Hindlimb muscle (tissue), 1 donor: ENCODE results near the gene HNRNPA1. TPM values are rescaled to one million over a fixed set of nuclear protein-coding genes. Genes with fewer than 3 reads are reported as not detected.
"Not testable (repeated sequence)": the region's sequence is repeated elsewhere in the genome, so short reads cannot be mapped to it uniquely, and the experiment has no call there.

Experiments
- DNase-seq: peaks from one replicate; pipeline ENCODE4 v3.0.0-alpha.2; 2013
- polyA plus RNA-seq: library from polyadenylated mRNA; unstranded; fragments of 120-200 nt; gene quantifications from one replicate; pipeline ENCODE4 v1.2.1, GENCODE V29; 2013; ENCODE audit not compliant: insufficient read length

Gene HNRNPA1
- polyA plus RNA-seq, 1 donor, result 1,619 TPM

DNA sequence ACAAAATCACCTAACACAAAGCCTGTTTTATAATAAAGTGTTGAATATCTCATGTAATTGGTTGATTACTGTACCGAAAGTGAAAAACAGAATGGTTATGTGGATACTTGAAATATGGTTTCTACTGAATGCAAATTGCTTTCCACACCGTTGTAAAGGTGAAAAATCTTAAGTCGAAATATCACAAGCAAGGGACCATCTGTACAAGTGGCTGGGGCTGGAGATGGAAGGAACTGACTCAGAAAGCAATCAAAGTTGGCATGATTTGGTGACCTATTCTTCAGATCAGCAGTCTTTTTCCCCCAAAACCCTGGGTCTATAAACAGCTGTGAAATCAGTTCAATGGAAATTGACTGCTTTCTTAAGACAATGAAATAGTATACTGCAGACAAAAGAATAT lies 4.2 kb upstream of the HNRNPA1 start:
- DNase-seq, result no peak

- DNase-seq, result no peak
These were observed 2.7 kb upstream of the HNRNPA1 start for GRCh38 chr12:54277823-54278276.

GRCh38 chr12:54279227-54279631 lies 1.3 kb upstream of the HNRNPA1 start:
- no peak for DNase-seq

GRCh38 chr12:54279632-54280467 lies 676 bp upstream of the HNRNPA1 start, which contains the start of gene CBX5:
Gene CBX5 (minus strand): TSS chr12:54280122. CDS start chr12:54257650, 22,472 bp downstream.
- peak; percentile 99 for DNase-seq

DNA sequence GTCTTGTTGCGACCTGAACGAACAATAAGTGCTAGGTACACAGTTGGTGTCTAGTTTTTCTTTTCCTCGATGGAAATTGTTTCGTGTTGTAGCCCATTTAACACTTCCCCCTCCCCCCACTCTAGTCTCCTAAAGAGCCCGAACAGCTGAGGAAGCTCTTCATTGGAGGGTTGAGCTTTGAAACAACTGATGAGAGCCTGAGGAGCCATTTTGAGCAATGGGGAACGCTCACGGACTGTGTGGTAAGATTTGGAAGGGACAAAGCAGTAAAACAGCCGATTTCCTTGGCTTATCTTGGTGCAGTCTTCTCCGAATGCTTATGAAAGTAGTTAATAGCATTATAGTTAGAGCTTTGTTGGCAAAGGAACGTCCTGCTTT lies 724 bp downstream of the HNRNPA1 start:
- not testable (repeated sequence) for DNase-seq

DNA sequence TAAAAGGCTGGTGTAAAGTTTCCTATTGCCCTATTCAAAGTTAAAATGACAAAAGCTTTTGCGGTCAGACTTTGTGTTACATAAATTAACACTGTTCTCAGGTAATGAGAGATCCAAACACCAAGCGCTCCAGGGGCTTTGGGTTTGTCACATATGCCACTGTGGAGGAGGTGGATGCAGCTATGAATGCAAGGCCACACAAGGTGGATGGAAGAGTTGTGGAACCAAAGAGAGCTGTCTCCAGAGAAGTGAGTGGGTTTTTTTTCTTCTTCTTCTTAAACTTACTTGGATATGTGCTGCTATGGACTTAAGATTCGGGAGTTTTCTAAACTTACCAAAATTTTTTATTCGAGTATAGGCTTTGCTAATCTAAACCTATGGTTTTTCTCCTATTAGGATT lies 1.2 kb downstream of the HNRNPA1 start:
- DNase-seq, result not testable (repeated sequence)

DNA sequence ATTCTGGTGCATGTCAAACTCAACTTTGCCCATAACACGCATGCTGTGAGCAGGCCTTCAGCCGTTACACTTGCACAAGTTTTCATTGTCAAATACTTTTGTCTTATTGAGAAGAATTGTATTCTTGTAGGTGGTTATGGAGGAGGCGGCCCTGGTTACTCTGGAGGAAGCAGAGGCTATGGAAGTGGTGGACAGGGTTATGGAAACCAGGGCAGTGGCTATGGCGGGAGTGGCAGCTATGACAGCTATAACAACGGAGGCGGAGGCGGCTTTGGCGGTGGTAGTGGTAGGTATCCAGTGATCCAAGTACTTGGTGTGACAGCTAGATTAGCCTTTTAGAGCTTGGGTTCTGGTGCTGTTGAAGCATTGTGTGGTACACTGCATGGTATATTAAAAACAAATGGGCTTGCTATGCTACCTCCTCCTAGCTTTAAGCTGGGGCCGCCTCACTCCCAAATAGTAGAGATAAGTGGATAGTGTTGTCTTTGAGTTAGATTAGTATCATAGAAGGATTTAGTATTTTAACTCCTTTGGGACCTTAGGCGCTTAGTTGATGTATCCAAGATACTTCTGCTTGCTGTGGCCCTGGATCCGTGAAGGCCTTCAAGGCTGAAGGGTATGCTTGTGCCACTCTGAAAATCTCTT lies 2.5 kb downstream of the HNRNPA1 start:
- DNase-seq, result no peak

GRCh38 chr12:54284070-54284780 lies 3.7 kb downstream of the HNRNPA1 start:
- not testable (repeated sequence) for DNase-seq

DNA sequence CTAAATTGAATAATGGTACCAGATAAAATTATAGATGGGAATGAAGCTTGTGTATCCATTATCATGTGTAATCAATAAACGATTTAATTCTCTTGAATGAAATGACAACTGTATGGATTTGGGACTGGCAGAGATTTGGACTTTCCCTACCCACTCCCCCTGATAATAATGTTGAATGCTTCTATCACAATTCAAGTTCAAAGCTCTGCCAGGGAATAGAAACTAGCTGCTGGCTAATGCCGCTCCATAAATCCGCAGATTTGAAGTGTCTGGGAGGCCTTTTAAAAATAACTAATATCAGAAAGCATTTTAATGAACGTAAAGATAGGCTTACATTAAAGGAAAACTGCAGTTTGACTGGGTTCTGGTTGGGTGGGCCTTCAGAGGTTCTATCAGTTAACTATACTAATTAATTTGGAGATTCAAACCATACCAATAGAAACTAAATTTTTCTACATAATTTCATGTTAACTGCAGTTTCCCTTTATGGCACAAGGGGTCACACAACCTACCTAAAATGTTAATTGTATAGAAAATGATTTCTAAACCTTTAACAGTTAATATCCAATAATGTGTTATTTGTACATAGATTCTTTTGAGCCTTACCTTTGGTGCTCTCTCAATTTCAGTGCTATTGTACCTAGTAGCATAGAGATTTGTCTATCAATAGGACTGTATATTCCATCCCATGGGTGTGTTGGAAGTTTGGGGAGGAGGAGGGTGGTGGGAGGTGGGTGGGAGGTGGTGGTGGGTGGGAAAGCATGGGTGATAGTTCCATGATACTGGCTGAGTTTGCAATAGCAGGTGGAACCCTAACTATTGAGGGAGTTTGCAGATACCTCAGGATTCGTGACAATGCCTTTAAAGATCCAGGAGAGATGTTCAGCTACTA lies 4.9 kb downstream of the HNRNPA1 start:
- no peak for DNase-seq

DNA sequence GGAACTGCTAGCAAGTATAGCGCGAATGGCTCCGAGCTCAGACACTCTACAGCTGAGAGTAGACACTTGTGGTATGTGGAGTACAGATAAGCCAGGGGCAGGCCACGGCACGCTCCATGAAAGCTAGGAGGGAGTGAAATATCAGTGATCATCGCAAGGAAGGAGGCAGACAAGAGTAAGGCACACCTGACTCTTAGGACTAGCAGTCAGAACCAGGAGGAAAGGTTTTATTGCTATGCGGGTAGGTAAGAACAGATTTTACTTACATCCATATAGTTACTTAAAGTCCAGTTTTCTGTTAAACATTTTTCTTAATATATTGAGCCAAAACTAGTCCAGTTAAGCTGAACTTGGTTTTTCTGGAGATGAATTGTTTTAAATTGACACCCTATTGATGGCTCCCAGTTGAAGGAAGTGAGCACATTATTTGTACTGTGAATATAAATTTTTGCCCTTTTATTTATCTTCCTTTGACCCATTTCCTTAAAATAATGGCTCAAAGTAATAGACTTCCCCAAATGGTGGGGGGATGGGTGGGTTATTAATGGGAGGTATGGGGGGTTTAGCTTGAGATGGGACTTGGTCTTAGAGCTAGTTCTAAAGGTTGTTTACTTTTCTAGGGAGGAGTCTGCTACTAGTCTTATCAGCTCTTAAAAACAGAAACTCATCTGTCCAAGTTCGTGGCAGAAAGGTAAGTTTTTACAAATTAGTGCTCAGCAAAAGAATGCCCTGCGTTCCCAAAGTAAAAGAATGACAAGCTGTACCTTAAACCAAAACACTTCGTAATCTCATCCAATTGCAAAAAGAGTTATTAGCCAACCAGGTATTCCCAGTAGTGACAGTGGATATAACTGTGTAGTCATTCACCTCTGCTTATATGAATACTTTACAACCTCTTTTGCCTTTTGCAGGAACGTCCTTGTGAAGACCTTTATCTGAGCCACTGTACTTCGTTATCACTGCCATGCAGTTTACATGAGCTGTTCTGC lies 5.8 kb downstream of the HNRNPA1 start:
- DNase-seq, result no peak

GRCh38 chr12:54287261-54288157 lies 7.0 kb downstream of the HNRNPA1 start:
- DNase-seq, result peak; percentile 38

GRCh38 chr12:54292083-54292930 lies 11.8 kb downstream of the HNRNPA1 start:
- DNase-seq, result no peak

DNA sequence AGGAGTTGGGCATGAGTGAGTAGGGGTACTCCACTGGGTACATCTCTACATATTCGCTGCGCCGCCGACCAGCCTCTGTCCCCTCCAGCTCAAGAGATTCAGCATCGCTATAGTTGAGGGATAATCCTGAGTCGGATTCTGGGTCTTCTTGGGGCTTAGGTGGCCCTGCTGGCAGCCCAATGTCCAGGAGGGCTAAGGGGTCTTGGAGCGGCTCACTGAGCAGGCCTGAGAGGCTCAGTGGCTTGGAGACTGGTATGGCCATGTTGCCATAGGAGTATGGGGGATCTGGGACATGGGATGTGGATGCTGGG lies 12.4 kb downstream of the HNRNPA1 start:
- DNase-seq, result no peak

DNA sequence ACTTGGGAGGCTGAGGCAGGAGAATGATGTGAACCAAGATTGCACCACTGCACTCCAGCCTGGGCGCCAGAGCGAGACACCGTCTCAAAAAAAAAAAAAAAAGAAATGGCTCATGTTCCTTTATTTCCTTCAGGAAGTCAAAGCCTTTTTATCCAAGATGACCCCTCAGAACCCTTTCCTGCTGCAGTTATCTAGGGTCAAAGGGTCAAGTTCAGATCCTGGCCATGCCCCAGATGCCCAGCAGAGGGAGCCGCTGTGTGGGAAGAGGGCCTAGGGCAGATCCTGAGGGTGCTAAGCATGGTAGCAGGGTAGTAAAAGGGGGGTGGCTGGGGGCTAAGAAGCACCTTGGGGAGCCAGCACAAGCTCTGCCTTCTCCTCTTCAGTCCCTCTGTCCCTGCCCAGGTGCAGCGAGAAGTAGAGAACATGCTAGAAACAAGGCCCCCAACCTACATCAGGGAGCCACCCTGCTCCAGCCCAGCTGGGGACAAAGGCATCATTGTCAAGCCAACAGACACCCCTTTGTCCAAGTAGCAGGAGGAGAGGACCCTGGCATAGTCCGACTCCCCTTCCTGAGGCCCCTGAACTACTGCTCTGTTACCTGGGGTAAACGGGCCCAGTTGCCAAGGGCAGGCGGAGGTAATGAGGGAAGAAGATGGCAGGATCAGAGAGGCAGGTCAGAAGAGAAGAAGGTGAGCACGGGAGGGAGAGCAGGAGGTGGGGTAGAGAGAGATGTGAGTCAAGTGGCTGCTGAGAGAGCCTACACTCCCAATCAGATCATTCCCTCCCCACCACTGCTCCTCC lies 13.8 kb downstream of the HNRNPA1 start:
- no peak for DNase-seq

DNA sequence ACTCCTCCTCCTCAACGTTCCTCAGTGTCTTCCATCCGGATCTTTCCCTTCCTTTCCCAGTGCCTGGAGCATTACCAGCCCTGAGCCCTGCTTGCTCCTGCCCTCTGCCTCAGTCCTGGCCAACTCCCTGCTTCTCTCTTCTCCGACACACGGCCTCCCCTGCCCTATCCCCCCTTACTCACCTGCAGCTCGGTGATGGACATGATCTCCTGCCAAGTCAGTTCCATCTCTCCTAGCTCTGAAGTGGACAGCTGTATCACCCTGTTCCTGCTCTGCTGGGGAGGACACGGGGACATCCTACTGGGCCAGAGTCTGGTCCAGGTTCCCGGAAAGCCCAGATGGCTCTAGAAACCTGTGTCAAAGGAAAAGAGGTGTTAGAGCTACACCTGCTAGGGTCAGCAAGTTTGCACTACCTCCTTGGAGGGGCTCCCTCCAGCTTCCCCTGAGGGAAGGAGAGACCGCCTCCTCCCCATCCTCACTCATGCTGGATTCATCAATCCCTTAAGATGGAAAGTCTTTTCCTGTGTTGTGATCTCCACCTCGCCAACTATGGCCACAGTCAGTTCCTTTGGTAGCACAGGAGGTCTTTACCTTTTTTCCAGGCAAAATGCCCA lies 14.5 kb downstream of the HNRNPA1 start:
- DNase-seq, result no peak

DNA sequence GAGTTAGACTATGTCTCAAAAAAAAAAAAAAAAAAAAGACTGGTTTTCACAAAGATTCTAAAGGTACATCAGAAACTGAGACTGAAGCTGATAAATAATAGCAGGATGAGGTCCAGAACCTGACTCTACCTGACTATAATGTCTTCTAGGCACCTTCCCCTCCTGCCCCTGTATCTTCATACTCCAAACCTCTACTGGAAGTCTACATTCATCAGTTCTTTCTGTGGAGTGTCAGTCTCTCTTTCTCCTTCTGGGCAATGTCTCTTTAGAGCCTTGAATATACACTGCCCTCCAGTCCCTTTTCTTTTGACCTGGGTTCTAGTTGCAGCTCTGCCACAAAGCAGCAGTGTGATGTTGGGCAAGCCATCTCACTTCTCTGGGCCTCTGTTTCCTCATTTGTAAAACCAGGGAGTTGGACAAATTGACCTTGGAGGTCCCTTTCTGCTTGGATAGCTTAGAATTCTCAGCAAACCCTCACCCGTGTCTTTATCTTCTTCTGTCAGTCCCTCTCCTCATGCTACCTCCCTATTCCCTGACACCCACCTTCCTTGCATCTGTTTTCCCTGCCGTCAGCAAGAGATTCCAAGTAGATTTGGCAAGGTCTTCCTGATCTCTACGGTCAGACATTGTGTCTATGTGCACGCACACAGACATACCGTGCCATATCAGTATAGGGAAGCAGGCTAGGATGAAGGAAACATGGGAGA lies 16.0 kb downstream of the HNRNPA1 start:
- no peak for DNase-seq

DNA sequence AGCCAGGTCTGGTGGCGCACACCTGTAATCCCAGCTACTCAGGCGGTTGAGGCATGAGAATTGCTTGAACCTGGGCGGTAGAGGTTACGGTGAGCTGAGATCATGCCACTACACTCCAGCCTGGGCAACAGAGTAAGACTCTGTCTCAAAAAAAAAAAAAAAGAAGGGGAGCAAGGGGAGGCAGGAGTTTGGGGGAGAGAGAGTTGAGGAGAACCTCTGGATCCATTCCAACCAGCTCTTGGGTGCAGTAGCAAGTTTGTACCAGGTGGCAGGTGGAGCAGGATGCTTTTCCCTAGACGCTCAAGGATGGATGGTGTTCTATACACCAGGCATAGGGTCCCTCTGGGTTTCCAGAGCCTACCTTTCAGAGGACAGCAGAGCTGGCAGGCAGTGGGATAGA lies 18.4 kb downstream of the HNRNPA1 start:
- no peak for DNase-seq
